GM12878 (cell line): ENCODE results near the gene SYNRG. TPM values are rescaled to one million over a fixed set of nuclear protein-coding genes. Genes with fewer than 3 reads are reported as not detected.

Experiments used
- ATAC-seq: fragments of 200-7000 bp; cut with Tn5 transposase; 3 replicates; pipeline ENCODE4 v1.9.1; 2020; ENCODE audit warnings: mild to moderate bottlenecking, moderate library complexity
- BruUV-seq: library from RNA; stranded (reverse); fragments of 400-500 nt; replicated peaks from 2 replicates; lab custom pipeline; 2021; lab: Mats Ljungman, UMichigan
- CTCF ChIA-PET: fragments of 300-600 bp; sonication (Branson Sonifier 250); formaldehyde crosslinking; extraction: SDS; loops from one replicate; lab custom pipeline; 2021; ENCODE audit warnings: inconsistent platforms; lab: Yijun Ruan, JAX
- POLR2A ChIA-PET: fragments of 350-600 bp; formaldehyde crosslinking; extraction: SDS; loops from one replicate; lab custom pipeline; 2021; ENCODE audit warnings: inconsistent platforms; lab: Charles Lee
- RAD21 ChIA-PET: fragments of 300-600 bp; sonication (Branson Sonifier 250); formaldehyde crosslinking; loops from one replicate; lab custom pipeline; 2023; ENCODE audit warnings: antibody characterized with exemption; ENCODE audit not compliant: unreplicated experiment; lab: Charles Lee
- SMC1A ChIA-PET: fragments of 300-600 bp; sonication (Branson Sonifier 250); formaldehyde crosslinking; loops from one replicate; lab custom pipeline; 2023; ENCODE audit not compliant: unreplicated experiment, uncharacterized antibody; lab: Charles Lee
- DNase-seq: peaks from one replicate; pipeline ENCODE4 v3.0.0-alpha.2; 2011; ENCODE audit warnings: low read depth, low spot score
- FAIRE-seq: peaks from 3 replicates; lab custom pipeline; 2011; peaks lifted over from hg19 to GRCh38; lab: Jason Lieb, UNC
- H2AFZ ChIP-seq: 2 replicates; pipeline ENCODE4 v1.6.0; 2011; ENCODE audit warnings: low read depth, low read length, control low read depth; ENCODE audit not compliant: control insufficient read depth
- H3K27ac ChIP-seq: 2 replicates; pipeline ENCODE4 v1.5.1; 2011; ENCODE audit warnings: control low read depth; ENCODE audit not compliant: control insufficient read depth, insufficient read depth
- H3K27me3 ChIP-seq, 2 experiments: replicated peaks in 1 of 2; 2 replicates each; pipeline versions ENCODE4 v1.6.0 to v1.6.1; 2011; ENCODE audit warnings: low read length in 1 of 2; ENCODE audit not compliant: control insufficient read depth in 2 of 2, insufficient read depth in 2 of 2
- H3K36me3 ChIP-seq, 2 experiments: 2 replicates each; pipeline ENCODE4 v1.5.1; 2011; ENCODE audit warnings: low read length in 1 of 2; ENCODE audit not compliant: control insufficient read depth in 2 of 2, insufficient read depth in 2 of 2
- H3K4me1 ChIP-seq: 2 replicates; pipeline ENCODE4 v1.6.1; 2011; ENCODE audit warnings: mild to moderate bottlenecking, low read length, moderate library complexity, mixed read lengths; ENCODE audit not compliant: control insufficient read depth, insufficient read depth
- H3K4me2 ChIP-seq: 2 replicates; pipeline ENCODE4 v1.6.0; 2011; ENCODE audit warnings: control low read depth; ENCODE audit not compliant: control insufficient read depth, insufficient read depth
- H3K4me3 ChIP-seq: fragments of 200-600 bp; sonication (generic); 2 replicates; pipeline ENCODE4 v1.5.1; 2016
- H3K79me2 ChIP-seq: 2 replicates; pipeline ENCODE4 v1.6.0; 2011; ENCODE audit warnings: low read length; ENCODE audit not compliant: control insufficient read depth, insufficient read depth
- H3K9ac ChIP-seq: 2 replicates; pipeline ENCODE4 v1.8.0; 2011; ENCODE audit warnings: low read length, control low read depth, mixed read lengths; ENCODE audit not compliant: control insufficient read depth, insufficient read depth
- H3K9me3 ChIP-seq: replicated peaks from 3 replicates; pipeline ENCODE4 v1.5.1; 2011; ENCODE audit warnings: mild to moderate bottlenecking, low read length; ENCODE audit not compliant: control insufficient read depth, insufficient read depth
- H4K20me1 ChIP-seq: 2 replicates; pipeline ENCODE4 v1.6.0; 2011; ENCODE audit not compliant: control insufficient read depth, insufficient read depth
- CEBPB ChIP-seq, 2 experiments: fragments of 150-350 bp in 1 of 2; IDR thresholded peaks; 2 replicates each; pipeline ENCODE4 v1.6.1; 2012 to 2014; ENCODE audit warnings: low read depth in 2 of 2, low read length in 2 of 2, borderline replicate concordance in 1 of 2, inconsistent platforms in 1 of 2
- CHD2 ChIP-seq: IDR thresholded peaks from 2 replicates; pipeline ENCODE4 v1.6.1; 2011; ENCODE audit warnings: low read depth, low read length, improper control_type of control experiment, borderline replicate concordance
- CHD4 ChIP-seq: fragments of 200-600 bp; sonication (generic); IDR thresholded peaks from 2 replicates; pipeline ENCODE4 v1.6.1; 2016; ENCODE audit warnings: mild to moderate bottlenecking
- FOS ChIP-seq: IDR thresholded peaks from 3 replicates; pipeline ENCODE4 v1.6.1; 2011; ENCODE audit warnings: borderline replicate concordance; ENCODE audit not compliant: insufficient read length; ENCODE audit errors: extremely low read depth
- NR2C1 ChIP-seq: fragments of 450-650 bp; IDR thresholded peaks from 2 replicates; pipeline ENCODE4 v1.6.1; 2017; ENCODE audit warnings: antibody characterized with exemption, mild to moderate bottlenecking, moderate library complexity
- NR2F1 ChIP-seq: fragments of 450-650 bp; conservative IDR thresholded peaks from 2 replicates; pipeline ENCODE4 v1.6.1; 2017; ENCODE audit warnings: mild to moderate bottlenecking
- RAD21 ChIP-seq: IDR thresholded peaks from 2 replicates; pipeline ENCODE4 v1.6.1; 2011; ENCODE audit warnings: mild to moderate bottlenecking, low read depth, low read length, moderate library complexity; ENCODE audit not compliant: insufficient read depth
- SPI1 ChIP-seq: IDR thresholded peaks from 2 replicates; pipeline ENCODE4 v1.6.1; 2011; ENCODE audit warnings: low read depth, mild to moderate bottlenecking, low read length, moderate library complexity, borderline replicate concordance; ENCODE audit not compliant: insufficient read depth
- SREBF2 ChIP-seq: IDR thresholded peaks from 2 replicates; pipeline ENCODE4 v1.6.1; 2012; ENCODE audit warnings: mild to moderate bottlenecking, low read length
- ZNF274 ChIP-seq: IDR thresholded peaks from one replicate; pipeline ENCODE4 v1.8.0; 2011; ENCODE audit not compliant: insufficient read length, insufficient read depth
- WGBS: methylation state at CpG from one replicate; pipeline ENCODE4 v1.1.6; 2016; ENCODE audit warnings: low lambda C conversion rate; ENCODE audit not compliant: insufficient replicate concordance, insufficient coverage; ENCODE audit errors: missing lambda C conversion rate; 5-methylcytosine and 5-hydroxymethylcytosine counted together
- in situ Hi-C: fragments of 300-500 bp; cut with MboI; formaldehyde crosslinking; loops from 9 replicates; pipeline ENCODE4 v1.14.3; 2018; ENCODE audit warnings: mixed read lengths
- intact Hi-C: fragments of 100-400 bp; cut with micrococcal nuclease; formaldehyde crosslinking; loops from one replicate; pipeline ENCODE4 v1.14.2; 2022; ENCODE audit not compliant: unreplicated experiment
- polyA plus RNA-seq, 11 experiments: library from polyadenylated mRNA; depleted of rRNA in 4 of 11; unstranded in 6 of 11; stranded (reverse) in 5 of 11; fragments of >200 nt; fragmentation: Nextera tagmentation in 4 of 11; fragmentation: Illumina TruSeq in 1 of 11; extraction: Ambion mirVana in 4 of 11; extraction: Trizol in 1 of 11; gene quantifications; 1 replicate in 1 of 11; 2 replicates in 10 of 11; pipeline versions ENCODE4 v1.2.1 to v1.2.3, GENCODE V29; 2011 to 2016; ENCODE audit warnings: inconsistent platforms in 2 of 11, missing spikeins in 2 of 11, low read depth in 1 of 11
- total RNA-seq, 4 experiments: library from RNA; depleted of rRNA in 3 of 4; stranded (reverse); fragments of >200 nt in 3 of 4; fragmentation: Illumina TruSeq in 1 of 4; extraction: Trizol in 1 of 4; gene quantifications; 2 replicates each; pipeline versions ENCODE4 v1.2.1 to v1.2.3, GENCODE V29; 2013 to 2021
- TF ChIP-seq, protein P1 (sequence below), 3 experiments: IDR thresholded peaks in 2 of 3; conservative IDR thresholded peaks in 1 of 3; 2 replicates each; pipeline ENCODE4 v1.5.1; 2011; ENCODE audit warnings: low read depth in 3 of 3, low read length in 3 of 3, mild to moderate bottlenecking in 3 of 3, control low read depth in 2 of 3, moderate library complexity in 2 of 3, inconsistent platforms in 1 of 3, mixed read lengths in 1 of 3; ENCODE audit not compliant: control insufficient read depth in 2 of 3, insufficient read depth in 1 of 3; ENCODE audit errors: extremely low read depth in 1 of 3
- TF ChIP-seq, protein P2 (sequence below): fragments of 450-650 bp; conservative IDR thresholded peaks from 2 replicates; pipeline ENCODE4 v1.6.1; 2017; ENCODE audit warnings: mild to moderate bottlenecking, moderate library complexity

Gene SYNRG
- total and polyA plus RNA-seq, 10 of the 15 experiments (the other 5 are each of a cell fraction or from before 2014, with no cell fraction given), result 5.2 to 40.4 (median 26.7) TPM

DNA sequence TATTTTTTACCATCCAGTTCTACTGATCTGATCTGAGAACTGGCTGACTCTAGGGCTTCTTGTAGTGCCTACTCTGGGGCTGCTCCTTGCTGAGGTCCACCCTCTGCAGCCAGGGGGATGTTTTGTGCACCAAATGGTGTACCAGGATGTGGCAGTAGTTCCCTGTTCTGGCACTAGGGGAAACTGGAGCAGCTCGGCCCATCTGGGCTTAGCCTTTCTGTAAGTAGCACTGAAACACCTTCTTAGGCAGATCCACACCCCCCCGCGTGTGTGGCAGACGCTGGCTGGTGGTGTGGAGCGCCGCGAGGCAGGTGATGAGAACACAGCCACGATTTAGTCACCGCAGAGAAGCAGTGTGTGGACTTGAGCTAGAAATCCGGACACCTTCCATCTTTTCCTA, 102.5 kb downstream of the SYNRG start:
- Histone ChIP-seq H2AFZ (no peak overlapping the region), H3K36me3 (peaks cover 3 to 5% of the 10 kb centered on the region in 2 experiments; a peak in 3 of 4 replicates), H3K4me1 (no peaks in the 10 kb centered on the region), H3K79me2 (no peaks in the 10 kb centered on the region; the same call in 1 of the 2 replicates), H3K27me3 (no peaks in the 10 kb centered on the region), H3K9ac (no peak overlapping the region), H3K9me3 (no peaks in the 10 kb centered on the region), H3K4me3 (no peak overlapping the region), H3K27ac (no peak overlapping the region), H4K20me1 (no peaks in the 10 kb centered on the region), H3K4me2 (no peak overlapping the region)
- 83% methylated on average over 10 of the region's 10 CpGs for WGBS
- ATAC-seq (peak; percentile 95), FAIRE-seq (no peak), DNase-seq (no peak)
- CTCF ChIA-PET, result interaction anchor here (0.8 kb wide), 2 partner anchors 9 to 13 kb away, joined by 3 read pairs; no protein-coding TSS in a partner anchor
- BruUV-seq, result no TSS peak
- intact Hi-C loops (no loop called here), in situ Hi-C loops (loop anchor here (25.0 kb wide), 1 partner anchor 881 kb away; no protein-coding TSS in a partner anchor)
- RAD21 ChIA-PET, result no interaction called here
- TF ChIP-seq CHD2, result no peak
- TF ChIP-seq, protein P1, sequence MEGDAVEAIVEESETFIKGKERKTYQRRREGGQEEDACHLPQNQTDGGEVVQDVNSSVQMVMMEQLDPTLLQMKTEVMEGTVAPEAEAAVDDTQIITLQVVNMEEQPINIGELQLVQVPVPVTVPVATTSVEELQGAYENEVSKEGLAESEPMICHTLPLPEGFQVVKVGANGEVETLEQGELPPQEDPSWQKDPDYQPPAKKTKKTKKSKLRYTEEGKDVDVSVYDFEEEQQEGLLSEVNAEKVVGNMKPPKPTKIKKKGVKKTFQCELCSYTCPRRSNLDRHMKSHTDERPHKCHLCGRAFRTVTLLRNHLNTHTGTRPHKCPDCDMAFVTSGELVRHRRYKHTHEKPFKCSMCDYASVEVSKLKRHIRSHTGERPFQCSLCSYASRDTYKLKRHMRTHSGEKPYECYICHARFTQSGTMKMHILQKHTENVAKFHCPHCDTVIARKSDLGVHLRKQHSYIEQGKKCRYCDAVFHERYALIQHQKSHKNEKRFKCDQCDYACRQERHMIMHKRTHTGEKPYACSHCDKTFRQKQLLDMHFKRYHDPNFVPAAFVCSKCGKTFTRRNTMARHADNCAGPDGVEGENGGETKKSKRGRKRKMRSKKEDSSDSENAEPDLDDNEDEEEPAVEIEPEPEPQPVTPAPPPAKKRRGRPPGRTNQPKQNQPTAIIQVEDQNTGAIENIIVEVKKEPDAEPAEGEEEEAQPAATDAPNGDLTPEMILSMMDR (IDR thresholded peaks at IDR 0.05 in 2 of 3, conservative IDR thresholded peaks at IDR 0.05 in 1 of 3; ENCODE audit: control insufficient read depth in 2 of 3, extremely low read depth in 1 of 3, insufficient read depth in 1 of 3, low read depth in 3 of 3, low read length in 3 of 3), result peak; percentile 21 to 60 (median 48)
- 0 out of 2 replicates have a peak, but pooled peaks have one; percentile 2 for TF ChIP-seq RAD21
- SMC1A ChIA-PET, result no interaction called here
- POLR2A ChIA-PET, result interaction anchor here (0.5 kb wide), 1 partner anchor 9 kb away, joined by 3 read pairs; no protein-coding TSS in a partner anchor

DNA sequence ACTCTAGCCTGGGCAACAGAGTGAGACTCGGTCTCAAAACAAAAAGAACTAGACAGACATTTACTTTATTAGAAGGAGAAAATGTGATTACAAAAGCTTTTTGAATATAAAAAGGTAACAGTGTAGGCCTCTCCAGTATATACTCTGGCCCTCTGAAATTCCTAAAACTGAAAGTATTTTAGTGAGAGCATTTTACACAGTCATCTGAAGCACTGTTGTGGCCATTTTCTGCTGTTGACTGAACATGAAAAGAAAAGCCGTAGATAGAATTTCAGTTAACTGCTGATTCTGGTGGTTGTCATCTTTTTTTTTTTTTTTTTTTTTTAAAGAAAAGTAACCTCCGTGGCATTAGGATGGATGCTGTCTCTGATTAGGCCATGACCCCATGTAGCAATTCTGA, 103.9 kb downstream of the SYNRG start:
- CTCF ChIA-PET, result no interaction called here
- H4K20me1 ChIP-seq, result no peaks in the 10 kb centered on the region
- no peaks in the 10 kb centered on the region; the same call in 1 of the 2 replicates for H3K79me2 ChIP-seq
- FAIRE-seq (no peak), ATAC-seq (no peak), DNase-seq (no peak)
- no peak for TF ChIP-seq SREBF2
- TF ChIP-seq CHD2, result no peak
- no peak for TF ChIP-seq FOS
- TF ChIP-seq CEBPB (IDR thresholded peaks at IDR 0.05; ENCODE audit: borderline replicate concordance in 1 of 2, low read depth in 2 of 2, low read length in 2 of 2), result no peak
- no peak for TF ChIP-seq NR2F1
- no peak for TF ChIP-seq SPI1
- TF ChIP-seq ZNF274, result no peak
- TF ChIP-seq NR2C1, result no peak
- TF ChIP-seq, protein P2, sequence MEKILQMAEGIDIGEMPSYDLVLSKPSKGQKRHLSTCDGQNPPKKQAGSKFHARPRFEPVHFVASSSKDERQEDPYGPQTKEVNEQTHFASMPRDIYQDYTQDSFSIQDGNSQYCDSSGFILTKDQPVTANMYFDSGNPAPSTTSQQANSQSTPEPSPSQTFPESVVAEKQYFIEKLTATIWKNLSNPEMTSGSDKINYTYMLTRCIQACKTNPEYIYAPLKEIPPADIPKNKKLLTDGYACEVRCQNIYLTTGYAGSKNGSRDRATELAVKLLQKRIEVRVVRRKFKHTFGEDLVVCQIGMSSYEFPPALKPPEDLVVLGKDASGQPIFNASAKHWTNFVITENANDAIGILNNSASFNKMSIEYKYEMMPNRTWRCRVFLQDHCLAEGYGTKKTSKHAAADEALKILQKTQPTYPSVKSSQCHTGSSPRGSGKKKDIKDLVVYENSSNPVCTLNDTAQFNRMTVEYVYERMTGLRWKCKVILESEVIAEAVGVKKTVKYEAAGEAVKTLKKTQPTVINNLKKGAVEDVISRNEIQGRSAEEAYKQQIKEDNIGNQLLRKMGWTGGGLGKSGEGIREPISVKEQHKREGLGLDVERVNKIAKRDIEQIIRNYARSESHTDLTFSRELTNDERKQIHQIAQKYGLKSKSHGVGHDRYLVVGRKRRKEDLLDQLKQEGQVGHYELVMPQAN, result no peak
- TF ChIP-seq CHD4, result no peak
- H3K36me3 ChIP-seq, result peaks cover 0 to 2% of the 10 kb centered on the region in 2 experiments; a peak in 3 of 4 replicates
- POLR2A ChIA-PET, result no interaction called here
- no peak overlapping the region for H3K27ac ChIP-seq
- H3K9ac ChIP-seq, result no peak overlapping the region
- SMC1A ChIA-PET, result no interaction called here
- H3K9me3 ChIP-seq, result no peaks in the 10 kb centered on the region
- no TSS peak for BruUV-seq
- H2AFZ ChIP-seq, result no peak overlapping the region
- no peaks in the 10 kb centered on the region for H3K4me1 ChIP-seq
- RAD21 ChIA-PET, result interaction anchor here (0.7 kb wide), 1 partner anchor 28 kb away, joined by 3 read pairs; no protein-coding TSS in a partner anchor
- 57% methylated on average over 3 of the region's 3 CpGs for WGBS
- in situ Hi-C loops, result loop anchor here (25.0 kb wide), 1 partner anchor 882 kb away; no protein-coding TSS in a partner anchor
- intact Hi-C loops, result no loop called here
- no peak overlapping the region for H3K4me3 ChIP-seq
- no peaks in the 10 kb centered on the region for H3K27me3 ChIP-seq
- no peak overlapping the region for H3K4me2 ChIP-seq
